NCI-H82 (cell line): ENCODE results near the gene MEX3B.
"Not testable (repeated sequence)": the region's sequence is repeated elsewhere in the genome, so short reads cannot be mapped to it uniquely, and the experiment has no call there.

ENCODE experiments used
- DNase-seq: peaks from one replicate; lab custom pipeline; 2025; lab: John Stamatoyannopoulos, UW

MEX3B gene

DNA sequence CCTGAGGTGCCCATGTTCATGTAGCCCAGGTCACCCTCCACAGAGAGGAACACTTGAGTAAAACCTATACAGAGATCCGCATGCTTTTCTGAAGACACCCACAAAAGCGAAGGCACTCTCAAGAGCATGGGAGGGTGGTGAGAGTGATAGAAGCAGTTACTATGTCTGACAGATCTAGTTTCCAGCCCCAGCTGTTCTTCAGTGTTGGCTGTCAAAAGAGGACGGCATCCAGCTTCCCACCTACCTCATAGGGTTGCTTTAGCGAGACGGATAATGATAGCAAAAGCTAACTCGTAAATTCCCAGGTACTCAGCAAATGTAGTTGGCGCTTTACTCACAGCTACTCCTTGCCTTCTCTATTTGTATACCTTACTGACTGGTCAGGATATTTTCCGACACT, 3.0 kb upstream of the MEX3B start:
- peak; percentile 9 for DNase-seq

DNA sequence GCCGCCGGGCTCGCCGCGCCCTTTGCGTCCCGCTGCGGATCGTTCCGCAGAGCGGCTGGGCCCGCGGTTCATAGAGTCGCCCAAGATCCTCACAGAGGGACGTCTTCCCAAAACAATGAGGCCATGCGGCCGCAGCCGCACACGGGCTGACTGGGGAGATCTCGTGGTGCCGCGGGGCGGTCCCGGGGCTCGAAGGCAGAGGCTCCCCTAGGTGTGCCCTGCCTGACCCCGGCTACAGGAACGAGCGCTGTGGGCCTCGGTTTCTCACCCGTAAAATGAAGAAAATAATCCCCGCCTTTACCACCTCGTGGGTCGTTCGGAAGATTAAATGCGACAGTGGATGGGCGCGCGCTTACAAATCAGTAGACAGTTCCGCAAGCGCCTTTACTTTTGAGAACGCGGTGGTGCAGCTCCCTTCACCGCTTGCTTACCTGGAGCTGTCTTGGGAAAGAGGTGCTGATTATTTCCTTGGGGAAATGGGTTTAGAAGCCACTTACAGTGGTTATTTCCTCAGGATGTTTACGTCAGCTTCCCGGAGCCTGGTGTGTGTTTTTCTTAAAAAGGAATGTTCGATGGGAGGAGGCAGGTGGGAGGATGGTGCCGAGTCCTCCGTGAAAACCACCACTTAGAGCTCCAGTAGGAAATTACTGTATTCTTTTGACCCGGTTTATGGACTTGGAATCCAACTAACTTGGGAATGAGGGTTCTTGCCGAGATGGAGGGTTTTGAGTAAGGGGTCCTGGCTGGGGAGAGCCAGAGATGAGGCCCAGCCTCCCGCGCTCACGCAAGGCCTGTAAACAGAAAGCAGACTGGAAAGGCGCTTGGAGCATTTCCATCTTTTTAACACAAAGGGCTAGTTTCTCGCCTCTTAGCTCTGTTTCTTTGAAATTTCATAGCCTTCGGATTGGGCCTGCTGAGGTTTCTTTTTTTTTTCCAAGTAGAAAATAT, 1.9 kb upstream of the MEX3B start:
- DNase-seq, result peak; percentile 72

DNA sequence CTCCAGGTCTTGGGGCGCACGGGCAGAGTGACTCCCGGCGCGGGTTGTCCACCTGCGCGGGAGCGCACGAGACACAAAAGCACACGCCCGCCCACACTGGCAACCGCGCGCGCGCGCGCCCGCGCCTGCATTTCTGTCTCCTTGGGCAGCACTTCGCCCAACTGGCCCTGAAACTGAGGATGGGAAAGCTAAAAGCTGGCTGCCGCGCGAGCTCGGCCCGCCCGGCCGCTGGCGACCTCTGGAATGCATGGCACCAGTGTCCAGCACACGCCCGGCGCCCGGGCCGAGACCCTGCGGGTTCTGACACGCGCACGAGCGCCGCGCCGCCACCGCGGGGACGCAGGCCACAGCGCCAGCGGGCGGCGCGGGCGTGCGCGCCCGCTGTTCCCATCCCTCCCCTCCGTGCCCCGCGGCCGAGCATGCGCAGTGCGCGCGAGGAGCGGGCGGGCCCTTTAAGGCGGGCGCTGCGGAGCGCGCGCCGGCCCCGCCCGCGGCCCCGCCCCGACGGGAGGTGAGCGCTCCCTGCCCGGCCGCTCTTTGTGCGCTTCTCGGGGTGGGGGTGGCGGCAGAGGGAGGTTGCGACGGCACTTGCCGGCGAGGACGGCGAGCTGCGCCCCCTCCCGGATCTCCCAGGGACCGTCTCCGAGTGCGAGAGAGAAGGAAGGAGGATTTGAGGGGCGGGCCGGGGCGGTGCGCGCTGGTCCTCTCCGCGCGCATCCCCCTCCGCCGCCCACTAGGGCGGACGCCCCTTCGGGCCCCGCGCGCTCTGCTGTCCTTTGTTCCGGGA, 1.0 kb upstream of the MEX3B start:
- peak; percentile 97 for DNase-seq

GRCh38 chr15:82045179-82045891, 483 bp downstream of the MEX3B start:
- DNase-seq, result peak; percentile 57

GRCh38 chr15:82044373-82045178, 1.2 kb downstream of the MEX3B start:
- DNase-seq, result peak; percentile 78

GRCh38 chr15:82043796-82044372, 1.9 kb downstream of the MEX3B start:
- DNase-seq, result peak; percentile 47

DNA sequence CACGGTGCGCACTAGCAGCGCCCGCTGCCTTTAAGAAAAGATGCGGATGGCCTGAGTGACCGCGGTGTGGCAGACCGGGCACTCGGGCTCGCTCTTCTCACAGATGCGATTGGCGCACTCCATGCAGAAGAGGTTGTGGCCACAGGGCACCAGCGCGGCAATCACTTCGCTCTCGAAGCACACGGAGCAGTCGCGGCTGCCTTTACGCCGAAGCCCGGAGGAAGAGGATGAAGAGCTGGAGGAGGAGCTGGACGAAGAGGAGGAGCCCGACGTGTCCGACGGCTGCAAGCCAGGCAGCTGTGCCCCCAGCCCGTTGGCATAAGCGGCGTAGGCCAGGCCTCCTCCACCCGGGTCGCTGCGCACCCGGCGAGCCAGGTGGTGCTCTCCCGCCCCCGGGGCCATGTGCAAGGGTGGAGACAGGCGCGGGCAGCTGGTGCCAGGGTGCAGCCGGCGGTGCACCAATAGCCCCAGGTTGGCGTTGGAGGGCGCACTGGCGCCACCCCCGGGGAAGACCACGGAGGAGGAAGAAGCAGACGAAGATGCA, 2.6 kb downstream of the MEX3B start:
- no peak for DNase-seq

- DNase-seq, result peak; percentile 94
Observed at GRCh38 chr15:82040862-82041261, 5.0 kb downstream of the MEX3B start.

- no peak for DNase-seq
Observed at GRCh38 chr15:82040390-82040789, 5.4 kb downstream of the MEX3B start.

DNA sequence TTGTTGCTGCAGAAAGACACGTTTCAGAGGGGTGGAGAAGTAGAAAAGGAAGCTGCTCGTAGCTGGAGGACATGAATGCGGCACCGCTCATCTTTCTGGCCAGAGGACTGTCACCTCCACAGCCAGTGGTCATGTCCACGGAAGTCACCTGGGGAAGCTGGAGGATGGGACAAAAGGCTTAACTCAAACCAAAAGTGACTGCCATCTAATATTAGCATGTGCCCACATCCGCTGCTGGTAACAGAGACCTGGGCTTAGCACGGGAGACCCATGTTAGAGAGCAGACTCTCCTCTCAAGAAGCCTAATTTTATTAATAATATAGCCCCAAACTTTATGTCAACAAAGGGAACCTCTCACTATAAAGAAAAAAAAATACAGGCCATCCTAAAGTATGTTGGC, 5.9 kb downstream of the MEX3B start:
- DNase-seq, result no peak

- no peak for DNase-seq
Observed at GRCh38 chr15:82036461-82036860, 9.4 kb downstream of the MEX3B start.

DNA sequence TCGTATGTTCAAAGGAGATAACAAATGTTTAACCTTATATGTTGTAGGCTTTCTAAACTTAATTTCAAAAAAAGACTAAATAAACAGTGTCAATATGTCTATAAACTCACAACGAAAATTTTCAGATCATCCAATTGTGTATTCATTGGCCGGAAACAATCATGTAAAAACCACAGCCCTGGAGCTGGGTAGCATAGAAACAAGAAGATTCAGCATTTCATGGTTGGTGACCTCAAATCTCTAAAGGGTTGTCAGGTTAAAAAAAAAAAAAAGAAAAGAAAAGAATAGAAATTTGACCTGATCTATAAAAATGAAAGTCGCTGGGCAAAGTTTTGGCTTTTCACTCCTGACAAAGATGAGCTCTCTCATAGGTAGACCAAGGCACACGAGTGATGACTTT, 13.9 kb downstream of the MEX3B start:
- no peak for DNase-seq

GRCh38 chr15:82030176-82030575, 15.6 kb downstream of the MEX3B start:
- DNase-seq, result no peak

DNA sequence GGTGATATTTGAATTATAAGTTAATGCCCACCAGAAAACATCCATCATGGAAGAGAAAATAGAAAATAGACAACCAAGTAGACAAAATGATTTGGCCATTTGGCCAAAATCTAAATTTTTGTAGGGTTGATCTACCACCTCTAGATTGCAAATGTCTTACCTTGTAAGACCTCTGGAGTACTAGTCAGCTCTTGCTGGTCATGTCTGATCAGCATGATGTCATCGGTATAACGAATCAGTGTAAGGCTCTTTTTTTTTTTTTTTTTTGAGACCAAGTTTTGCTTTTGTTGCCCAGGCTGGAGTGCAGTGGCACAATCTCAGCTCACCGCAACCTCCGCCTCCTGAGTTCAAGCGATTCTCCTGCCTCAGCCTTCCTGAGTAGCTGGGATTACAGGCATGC, 17.7 kb downstream of the MEX3B start:
- not testable (repeated sequence) for DNase-seq

DNA sequence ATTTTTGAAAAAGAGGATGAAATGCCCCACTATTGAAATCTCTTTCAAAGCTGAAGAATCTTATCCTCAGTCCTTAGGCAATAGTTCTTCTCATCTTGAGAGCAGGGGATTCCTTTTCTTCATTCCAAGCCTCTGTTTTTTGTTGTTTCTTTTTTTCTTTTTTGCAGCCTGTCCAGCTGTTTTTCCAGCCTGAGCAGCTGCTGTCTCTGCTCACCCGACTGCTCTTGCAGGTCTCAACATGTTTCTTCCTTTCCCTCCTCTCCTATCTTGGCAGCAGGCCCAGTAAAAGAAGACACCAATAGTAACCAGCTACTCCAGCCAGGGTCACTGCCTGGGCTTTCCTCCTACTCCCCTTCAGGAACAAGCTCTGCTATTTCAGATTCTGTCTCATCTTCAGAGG, 23.8 kb downstream of the MEX3B start:
- peak; percentile 17 for DNase-seq

GRCh38 chr15:82020625-82021394, 25.0 kb downstream of the MEX3B start:
- DNase-seq, result peak; percentile 29

GRCh38 chr15:82018201-82018600, 27.6 kb downstream of the MEX3B start:
- no peak for DNase-seq

DNA sequence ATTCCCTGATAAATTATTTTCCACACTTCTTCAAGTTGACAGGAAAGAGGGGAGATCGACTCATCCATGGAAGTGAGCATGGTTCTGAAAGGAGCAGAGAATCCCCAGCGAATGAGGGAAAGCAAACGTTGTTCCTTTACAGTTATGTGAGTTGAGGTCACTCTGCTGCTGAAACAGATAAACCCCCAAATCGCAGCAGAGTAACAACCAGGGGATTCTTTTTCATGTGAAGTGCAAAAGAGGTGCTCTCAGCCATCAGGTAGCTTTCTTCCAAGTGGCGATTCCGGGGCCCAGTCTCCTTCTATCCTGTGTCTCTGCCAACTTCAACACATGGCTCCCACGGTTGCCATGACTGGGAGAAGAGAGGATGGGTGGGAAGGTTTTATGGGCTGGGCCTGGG, 28.2 kb downstream of the MEX3B start:
- no peak for DNase-seq

- DNase-seq, result no peak
Observed at GRCh38 chr15:82014989-82015388, 30.8 kb downstream of the MEX3B start.

DNA sequence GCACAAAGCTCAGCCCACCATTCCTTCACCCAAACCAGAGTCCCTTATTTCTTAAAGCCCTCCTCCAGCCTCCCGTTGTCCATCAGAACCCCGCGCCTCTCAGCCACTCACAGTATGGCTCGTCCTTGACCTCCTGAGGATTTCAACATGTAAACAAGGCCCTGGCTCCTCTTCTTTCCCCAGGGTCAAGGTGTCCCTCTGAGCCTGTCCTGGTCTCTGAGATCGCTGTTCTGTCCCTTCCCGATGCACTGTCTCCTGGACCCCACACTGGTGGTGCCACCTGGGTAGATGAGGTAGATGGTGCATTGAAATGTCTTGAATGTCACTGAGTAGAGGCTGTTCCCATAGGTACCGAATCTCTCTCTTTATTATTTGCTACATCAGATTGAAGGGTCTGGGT, 32.9 kb downstream of the MEX3B start:
- no peak for DNase-seq
